A673 (cell line): Measurements from ENCODE around the gene ZNF580.

Experiments used
- EZH2 ChIP-seq: fragments of 200-600 bp; sonication (generic); IDR thresholded peaks from 2 replicates; pipeline ENCODE4 v1.6.1; 2017; ENCODE audit warnings: borderline replicate concordance, low read depth, mild to moderate bottlenecking, mixed read lengths, antibody characterized with exemption, low read length; ENCODE audit not compliant: poor library complexity, severe bottlenecking
- TF ChIP-seq, protein P1 (sequence below): fragments of 300-800, 200-600 bp; sonication (generic); conservative IDR thresholded peaks from 2 replicates; pipeline ENCODE4 v1.5.1; 2017; ENCODE audit warnings: low read depth, mild to moderate bottlenecking, antibody characterized with exemption, low read length, moderate library complexity, mixed read lengths

DNA sequence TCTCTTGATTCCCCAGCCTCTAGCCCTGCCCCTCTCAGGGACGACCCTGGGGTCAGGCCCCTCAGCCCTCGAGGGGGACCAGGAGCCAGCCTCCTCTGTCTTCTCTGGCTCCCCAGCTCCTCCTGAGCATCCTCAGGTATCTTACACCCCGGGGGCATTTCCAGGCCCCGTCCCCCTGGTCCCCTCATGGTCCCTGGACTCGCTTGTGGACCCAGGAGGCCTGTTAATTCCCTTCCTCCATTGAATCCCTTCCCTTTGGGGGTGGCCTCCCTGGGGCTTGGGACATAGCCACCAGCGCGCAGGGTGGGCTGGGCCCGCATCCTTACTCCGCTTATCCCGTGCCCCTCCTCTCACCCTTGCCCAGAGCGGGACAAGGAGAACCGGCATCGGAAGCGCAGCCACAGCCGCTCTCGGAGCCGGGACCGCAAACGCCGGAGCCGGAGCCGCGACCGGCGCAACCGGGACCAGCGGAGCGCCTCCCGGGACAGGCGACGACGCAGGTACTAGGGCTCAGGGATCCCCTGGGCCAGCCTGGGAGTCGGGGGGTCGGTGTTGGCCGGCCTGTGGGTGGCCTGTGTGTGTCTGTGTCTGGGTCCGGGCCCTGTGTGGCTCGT is 18.2 kb downstream of the ZNF580 start:
- TF ChIP-seq, protein P1, sequence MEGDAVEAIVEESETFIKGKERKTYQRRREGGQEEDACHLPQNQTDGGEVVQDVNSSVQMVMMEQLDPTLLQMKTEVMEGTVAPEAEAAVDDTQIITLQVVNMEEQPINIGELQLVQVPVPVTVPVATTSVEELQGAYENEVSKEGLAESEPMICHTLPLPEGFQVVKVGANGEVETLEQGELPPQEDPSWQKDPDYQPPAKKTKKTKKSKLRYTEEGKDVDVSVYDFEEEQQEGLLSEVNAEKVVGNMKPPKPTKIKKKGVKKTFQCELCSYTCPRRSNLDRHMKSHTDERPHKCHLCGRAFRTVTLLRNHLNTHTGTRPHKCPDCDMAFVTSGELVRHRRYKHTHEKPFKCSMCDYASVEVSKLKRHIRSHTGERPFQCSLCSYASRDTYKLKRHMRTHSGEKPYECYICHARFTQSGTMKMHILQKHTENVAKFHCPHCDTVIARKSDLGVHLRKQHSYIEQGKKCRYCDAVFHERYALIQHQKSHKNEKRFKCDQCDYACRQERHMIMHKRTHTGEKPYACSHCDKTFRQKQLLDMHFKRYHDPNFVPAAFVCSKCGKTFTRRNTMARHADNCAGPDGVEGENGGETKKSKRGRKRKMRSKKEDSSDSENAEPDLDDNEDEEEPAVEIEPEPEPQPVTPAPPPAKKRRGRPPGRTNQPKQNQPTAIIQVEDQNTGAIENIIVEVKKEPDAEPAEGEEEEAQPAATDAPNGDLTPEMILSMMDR: no peak
- no peak for TF ChIP-seq EZH2
